SKM-1 treated with dmso at 0.1 percent for 144 hours (cell line): Measurements from ENCODE around the gene CHRM5.

Source experiments
- DNase-seq: peaks from one replicate; lab custom pipeline; 2025; ENCODE audit not compliant: unreplicated experiment; lab: John Stamatoyannopoulos, UW

CHRM5 gene, protein sequence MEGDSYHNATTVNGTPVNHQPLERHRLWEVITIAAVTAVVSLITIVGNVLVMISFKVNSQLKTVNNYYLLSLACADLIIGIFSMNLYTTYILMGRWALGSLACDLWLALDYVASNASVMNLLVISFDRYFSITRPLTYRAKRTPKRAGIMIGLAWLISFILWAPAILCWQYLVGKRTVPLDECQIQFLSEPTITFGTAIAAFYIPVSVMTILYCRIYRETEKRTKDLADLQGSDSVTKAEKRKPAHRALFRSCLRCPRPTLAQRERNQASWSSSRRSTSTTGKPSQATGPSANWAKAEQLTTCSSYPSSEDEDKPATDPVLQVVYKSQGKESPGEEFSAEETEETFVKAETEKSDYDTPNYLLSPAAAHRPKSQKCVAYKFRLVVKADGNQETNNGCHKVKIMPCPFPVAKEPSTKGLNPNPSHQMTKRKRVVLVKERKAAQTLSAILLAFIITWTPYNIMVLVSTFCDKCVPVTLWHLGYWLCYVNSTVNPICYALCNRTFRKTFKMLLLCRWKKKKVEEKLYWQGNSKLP

DNA sequence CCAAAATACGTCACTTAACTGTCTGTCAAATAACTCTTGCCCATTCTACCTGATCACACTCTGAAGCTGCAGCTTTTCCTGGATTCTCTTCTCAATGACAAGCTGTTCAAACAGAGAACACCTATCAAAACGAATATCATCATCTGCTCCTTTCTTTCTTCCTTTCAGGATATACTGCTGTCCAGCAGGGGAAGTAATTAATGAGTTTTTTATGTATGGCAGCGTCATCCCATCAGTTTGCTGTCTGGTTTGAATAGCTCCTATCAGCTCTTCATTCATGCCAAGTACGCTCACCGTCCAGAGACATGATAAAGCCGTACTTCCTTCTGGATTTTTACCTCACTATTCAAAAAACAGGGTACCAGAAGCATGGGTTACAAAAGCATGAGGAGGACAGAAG lies at the start of gene CHRM5:
Gene CHRM5 (plus strand): TSS at position 274 of the 400 bp plus-strand sequence. CDS start 94,221 bp downstream, outside the sequence.
- DNase-seq, result no peak

DNA sequence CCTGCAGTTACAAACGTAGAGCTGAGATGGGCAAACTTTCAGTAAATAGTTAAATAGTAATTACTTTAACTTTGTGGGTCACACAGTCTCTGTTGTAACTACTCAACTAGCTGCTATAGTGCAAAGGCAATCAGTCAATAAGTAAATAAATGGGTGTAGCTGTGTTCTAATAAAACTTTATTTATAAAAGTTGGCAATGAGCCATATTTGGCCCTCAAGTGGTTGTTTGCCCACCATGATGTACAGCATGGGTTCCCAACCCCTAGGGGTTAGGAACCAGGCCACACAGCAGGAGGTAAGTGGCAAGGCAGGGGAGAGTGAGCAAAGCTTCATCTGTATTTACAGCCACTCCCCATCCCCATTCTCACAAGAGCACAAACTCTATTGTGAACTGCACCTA lies 44.9 kb upstream of the CHRM5 start:
- DNase-seq, result no peak

DNA sequence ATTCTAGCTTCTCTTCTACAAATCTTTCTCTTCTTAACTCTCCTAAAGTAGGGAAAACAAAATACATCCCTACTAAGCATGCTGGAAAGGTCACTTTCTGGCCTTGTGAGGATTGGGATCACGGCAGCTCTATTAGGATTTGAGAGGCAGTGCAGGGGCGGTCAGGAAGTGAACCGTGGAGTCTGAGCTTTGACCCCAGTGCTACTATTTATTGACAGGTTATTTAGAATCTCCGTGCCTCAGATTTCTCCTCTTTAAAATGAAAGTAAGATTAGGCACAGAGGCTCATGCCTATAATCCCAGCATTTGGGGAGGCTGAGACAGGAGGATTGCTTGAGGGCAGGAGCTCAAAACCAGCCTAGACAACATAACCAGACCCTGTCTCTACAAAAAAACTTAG lies 42.0 kb upstream of the CHRM5 start:
- no peak for DNase-seq

DNA sequence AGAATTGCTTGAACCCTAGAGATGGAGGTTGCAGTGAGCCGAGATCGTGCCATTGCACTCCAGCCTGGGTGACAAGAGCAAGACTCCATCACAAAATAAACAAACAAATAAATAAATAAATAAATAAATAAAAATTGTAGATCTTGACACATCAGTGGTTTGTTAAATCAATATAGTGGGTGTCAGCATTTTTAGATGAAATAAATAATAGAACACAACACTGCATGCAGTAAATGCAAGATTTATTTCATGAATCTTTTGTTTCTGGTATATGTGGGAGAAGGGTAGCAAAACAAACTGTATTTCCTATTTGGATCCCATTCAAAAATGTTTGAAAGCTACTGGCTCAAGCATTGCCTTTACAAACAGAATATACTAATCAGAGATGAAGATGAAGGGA lies 35.6 kb upstream of the CHRM5 start:
- no peak for DNase-seq

DNA sequence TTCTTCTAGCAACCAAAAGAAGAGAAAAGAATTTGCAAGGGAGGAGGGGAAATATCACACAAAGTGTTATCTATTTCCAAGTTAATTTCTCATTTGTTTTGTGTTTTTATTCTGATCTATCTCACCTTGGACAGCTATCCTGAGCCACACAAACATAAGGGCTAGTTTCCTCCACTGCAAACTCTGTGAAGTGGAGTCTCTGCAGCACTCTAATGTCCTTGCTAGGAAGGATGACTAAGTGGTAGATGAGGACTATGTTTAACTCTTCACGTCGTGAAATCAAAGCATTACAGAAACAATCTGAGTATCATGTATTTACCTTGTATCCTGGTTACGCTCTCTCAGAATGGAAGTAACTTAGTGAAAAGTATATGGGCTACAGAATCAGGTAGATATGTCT lies 33.9 kb upstream of the CHRM5 start:
- no peak for DNase-seq

DNA sequence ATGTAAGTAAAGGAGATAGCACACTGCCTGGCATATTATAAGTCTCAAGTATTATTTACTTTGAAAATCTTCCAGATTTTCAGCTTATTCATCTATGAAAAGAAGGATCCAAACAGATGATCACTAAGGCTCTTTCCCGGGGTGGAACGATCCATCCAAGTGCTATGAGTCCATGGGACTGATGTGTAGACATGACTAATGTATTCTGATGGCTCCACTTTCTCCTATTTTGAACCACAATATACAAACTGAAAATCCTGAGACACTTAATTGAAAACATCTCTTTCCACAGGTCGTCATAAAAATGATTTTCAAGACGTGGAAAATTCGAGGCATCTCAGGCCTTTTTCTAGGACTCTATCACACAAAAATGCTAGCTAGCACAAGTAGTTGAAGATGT lies 33.4 kb upstream of the CHRM5 start:
- no peak for DNase-seq

DNA sequence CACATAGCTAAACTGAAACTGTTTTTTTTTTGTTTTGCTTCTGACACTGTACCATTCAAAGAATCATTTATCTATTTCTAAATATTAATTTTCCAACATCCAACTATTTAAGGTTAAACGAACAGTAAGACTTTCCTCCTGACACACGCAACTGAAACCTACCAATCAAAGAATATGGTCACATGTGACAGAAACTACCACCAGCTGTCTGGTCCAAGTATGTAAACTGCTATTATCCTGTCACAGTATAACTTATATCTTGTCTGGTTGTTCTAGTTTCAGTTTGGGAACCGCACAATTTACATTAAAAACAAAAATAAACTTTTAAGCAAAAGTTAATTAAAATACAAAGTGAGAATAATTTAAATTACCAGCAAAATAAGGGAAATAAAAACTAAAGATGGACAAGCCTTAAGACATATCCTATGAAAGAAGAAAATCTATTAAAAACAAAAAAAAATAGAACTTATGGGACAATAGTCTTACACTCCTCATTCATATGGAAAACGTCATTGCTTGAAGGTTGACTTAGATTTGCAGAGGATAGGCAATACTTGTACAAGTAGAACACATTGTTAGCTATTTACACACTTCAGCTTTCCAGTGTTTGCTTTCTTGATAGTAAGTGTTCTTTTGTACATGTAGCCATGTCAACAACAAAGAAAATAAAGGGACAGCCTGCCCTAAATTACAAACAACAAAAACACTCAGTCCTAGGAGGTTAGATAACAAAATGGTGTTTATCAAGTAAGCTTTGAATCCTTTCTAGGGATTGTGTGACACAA lies 26.8 kb upstream of the CHRM5 start:
- DNase-seq, result no peak

DNA sequence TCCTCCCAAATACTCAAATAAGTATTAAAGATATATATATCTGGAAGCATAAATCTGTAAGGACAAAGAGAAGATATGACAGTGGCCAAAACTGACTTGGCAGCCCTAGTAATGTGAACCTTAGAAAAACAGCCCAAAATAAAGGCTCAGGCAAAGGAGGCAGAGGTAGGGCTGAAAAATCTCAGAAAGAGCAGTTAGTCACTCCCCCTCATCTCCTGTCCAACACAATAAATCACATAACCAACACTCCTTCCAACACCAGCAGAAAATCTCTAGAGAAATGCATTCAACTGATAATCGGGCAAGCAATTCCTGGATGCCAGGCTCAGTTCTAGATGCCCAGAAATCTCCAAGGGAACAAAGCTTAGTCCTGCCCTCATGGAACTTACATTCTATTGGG lies 22.1 kb upstream of the CHRM5 start:
- no peak for DNase-seq

DNA sequence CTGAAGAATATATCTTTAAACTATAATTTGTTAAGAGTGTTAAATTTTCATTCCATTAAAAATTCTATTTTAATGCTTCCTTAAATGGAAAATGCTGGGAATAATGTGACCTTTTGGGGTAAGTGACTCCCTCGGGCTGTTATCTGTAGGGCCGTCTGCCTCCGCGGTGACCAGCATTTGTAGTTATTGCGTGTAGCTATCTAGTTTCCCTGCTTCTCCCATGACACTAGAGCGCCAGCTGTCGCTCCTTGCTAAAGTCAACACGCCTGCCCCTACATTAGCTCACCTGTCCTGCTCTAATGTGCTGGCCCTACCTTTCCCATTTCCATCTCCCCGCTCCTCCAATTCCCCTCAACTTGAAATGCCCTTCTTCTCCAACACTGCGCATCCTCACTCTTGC lies 12.4 kb upstream of the CHRM5 start:
- DNase-seq, result no peak

DNA sequence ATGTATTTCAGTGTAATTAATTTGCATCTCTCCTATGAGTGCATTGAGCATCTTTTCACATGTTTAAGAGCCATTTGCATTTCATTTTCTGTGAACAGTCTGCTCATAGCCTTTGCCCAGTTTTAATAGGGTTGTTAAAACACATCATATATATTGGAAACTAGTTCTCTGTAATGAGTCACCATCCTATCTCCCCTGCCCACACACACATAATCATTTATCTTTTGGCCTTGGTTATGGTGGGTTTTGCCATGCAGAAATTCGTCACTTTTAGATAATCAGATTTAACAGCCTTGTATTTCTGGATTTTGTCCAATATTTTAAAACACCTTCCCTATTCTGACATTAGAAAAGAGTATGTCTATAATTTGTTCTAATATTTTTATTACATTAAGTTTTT lies 11.9 kb upstream of the CHRM5 start:
- no peak for DNase-seq

DNA sequence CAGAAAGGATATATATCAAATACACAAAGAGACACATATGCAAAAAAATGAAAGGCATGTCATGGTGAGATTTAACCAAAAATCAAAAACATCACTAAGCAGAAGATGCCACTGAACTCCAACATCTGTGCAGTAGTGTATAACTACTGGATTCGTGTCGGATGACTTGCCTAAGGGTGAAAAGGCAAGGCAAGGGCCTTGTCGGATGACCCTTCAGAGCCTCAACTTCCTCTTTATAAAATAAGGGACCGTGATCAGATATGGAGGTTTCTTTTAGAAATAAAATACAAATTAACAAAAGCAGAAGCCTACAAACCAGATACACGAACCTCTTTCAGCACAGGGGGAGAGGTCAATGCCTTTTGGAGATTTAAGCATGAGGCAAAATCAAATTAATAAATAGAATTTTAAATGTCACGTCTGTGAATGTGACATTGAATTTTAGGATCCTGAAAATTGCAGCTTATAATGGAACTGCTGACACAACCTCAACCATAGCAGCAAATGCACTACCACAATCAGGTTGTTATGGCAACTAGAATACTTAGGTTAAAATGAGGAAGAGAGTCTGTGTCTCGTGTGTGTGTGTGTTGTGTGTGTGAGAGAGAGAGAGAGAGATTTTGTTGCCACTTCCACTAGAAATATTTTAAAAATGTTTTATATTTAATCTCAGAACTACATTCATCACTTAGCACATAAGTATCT lies 8.3 kb upstream of the CHRM5 start:
- peak; percentile 64 for DNase-seq

DNA sequence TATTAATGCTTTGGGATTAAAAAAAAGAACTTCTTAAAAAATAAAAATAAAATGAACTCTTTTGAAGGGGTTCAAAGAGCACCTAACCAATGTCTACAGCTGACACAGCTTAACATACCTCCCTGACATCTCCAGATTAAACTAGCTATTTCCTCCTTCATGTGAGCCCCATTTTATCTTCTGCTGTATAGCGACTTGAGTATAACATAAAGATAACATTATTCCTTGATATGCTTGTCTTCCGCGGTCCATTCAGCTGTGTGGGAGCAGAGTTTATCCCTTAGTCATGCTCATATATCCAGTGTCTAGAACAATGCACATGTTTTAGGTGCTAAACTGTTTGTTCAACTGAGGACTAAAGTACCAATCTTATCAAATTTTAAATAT lies 7.8 kb upstream of the CHRM5 start:
- no peak for DNase-seq

DNA sequence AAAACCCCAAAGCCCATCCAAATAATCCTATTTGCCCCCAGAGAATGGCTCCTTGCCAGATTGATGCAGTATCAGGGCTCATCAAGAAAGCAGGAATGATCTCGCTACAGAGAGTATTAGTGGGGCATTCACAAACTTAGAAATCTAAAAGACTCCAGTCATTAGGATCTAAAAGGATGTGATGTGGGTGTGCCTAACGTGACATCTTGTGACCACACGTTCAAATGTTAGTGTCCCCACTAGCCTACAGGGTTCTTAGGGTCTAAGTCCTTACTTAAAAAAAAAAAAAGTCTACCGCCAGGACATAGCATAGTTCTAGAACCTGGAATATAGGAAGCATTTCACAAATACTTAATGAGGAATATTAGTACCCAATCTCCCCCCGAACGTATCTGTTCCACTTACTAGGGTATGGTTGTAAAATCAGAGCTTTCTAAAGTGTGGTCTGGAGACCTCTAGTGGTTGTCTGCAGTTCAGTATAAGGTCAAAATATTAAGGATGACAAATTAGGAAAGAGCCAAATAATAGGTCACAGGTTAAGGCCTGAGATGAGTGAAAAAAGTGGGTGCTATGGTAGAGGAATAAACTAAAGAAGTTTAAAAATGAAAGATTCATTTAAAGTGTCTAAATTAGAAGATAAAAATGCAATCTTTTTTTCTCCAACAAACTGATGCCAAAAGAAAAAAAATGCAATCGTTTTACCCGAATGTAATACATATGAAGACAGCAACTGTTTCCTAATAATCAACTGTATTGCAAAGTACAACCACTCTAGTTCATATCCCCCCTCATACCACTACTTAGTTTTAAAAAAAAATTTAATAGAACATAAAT lies 4.2 kb upstream of the CHRM5 start:
- DNase-seq, result peak; percentile 43

DNA sequence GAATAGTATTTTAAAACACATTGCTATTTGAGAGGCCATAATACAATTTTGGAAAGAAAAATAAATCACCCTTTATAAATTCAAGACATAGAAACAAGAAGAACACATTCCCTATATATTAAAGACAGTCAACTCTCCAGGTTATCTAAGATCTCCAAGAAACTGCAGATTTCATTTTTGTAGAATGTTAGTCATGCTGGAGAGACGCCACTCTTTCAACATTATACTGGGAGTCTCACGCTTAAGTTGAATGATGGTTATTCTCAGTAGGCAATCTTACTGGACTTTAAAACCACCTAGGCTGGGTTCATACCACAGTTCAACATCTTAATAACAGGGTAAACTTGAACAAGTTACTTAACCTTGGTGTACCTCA lies 3.6 kb upstream of the CHRM5 start:
- DNase-seq, result no peak

DNA sequence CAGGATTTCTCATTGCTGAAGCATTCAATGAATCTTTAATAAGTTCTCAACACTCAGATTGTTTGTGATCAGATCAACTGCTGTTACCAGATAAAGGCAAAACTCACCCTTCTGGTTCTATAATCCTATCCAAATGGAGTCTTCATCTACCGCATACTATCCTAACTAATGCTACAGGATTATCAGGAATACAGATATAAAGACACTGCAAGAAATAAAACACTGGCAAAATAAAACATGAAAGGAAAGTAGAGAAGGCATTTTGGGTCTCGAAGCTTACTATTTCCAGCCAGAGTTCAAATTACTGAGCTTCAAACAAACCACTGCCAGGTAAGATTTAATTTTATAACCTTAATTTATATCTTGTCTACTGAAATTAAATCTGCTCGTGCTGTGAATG lies 524 bp downstream of the CHRM5 start:
- DNase-seq, result no peak

DNA sequence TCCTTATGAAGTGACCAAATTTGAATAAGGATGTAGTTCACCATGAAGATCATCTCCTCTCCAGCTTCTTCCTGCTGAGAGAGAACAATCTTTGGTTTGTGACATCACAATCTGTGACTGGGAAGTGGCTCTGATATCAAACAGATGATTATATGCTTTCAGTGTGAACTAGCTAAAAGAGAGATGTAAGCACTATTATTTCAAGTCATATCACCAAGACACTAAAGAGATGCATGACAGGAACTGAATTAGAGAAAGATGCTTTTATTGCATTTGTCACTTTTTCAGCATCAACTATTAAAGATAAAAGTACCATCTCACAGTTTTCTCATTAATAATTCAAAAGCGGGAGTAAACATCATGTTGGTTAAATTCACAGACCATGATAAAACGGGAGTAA lies 3.5 kb downstream of the CHRM5 start:
- DNase-seq, result no peak

DNA sequence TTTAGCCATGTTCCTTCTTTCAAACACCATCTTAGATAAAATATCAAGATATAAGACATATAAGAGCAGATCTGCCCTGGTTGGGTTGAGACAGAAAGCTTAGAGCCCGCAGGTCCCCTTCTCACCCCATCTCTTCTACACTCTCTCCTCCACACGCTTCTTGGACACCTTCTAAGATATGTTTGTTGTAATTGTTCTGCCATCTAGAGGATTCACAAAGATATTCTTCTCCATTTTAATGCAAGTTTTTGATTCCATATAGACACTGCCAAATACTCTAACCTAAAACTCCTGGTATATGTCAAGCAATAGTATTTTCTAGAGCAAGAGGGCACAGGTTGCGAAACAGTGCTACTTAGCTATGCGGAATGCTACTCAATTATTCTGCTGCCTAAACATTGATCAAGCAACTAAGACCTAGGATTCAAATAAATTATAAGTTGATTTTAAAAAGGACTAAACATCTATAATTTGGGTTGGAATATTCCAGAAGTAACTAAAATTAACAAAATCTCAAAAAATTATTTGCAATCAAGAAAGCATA lies 6.8 kb downstream of the CHRM5 start:
- DNase-seq, result no peak

DNA sequence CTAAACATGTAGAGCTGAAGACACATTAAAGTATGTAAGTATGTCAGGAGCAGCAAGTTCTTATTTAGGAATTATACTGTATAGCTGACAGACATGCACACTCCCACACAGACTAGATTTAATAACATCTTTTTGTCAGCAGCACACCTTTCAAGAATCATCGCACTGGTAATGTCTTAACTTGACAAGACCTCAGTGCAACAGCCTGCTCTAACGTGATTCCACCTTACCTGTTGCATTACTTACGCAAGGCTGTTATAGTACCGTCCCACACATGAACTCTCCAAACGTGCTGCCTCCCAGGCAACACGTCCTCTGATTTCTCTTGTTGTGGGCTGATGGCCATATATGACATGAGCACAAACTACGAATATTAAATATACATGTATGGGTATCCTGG lies 11.9 kb downstream of the CHRM5 start:
- DNase-seq, result no peak

DNA sequence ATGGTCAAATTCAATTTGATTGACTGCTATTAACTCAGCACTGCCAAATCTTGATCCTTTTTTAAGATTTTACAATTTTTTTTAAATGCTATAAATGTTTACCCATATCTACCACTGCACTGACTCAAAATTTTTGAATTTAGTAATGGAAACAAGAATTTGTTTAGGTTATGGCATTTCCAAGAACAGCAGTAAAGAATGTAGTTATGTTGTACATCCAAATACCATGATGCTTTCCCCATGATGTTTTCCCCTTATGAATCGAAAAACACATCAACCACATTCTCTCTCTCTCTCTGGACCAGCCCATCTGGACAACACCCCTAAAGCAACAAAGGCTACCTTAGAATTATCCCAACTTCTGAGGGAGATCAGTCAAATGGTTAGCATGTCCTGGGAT lies 14.2 kb downstream of the CHRM5 start:
- no peak for DNase-seq

DNA sequence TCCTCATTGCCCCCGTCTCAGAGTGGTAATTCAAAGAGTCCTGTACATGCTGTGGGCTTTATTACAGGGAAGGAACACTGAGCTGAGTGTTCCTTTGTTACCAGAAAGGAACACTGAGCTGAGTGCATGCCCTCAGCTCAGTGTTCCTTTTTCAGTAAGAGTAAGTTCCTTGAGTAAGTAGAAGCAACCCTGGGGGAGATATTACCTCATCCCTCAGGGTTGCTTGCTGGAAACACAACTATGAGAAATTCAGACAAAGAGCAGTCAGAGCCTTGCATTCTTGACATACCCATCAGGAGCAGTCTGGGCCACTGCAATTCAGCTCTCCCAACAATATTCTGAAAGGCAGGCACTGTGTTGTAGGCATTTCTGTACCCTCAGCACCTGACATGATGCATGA lies 17.0 kb downstream of the CHRM5 start:
- DNase-seq, result no peak

DNA sequence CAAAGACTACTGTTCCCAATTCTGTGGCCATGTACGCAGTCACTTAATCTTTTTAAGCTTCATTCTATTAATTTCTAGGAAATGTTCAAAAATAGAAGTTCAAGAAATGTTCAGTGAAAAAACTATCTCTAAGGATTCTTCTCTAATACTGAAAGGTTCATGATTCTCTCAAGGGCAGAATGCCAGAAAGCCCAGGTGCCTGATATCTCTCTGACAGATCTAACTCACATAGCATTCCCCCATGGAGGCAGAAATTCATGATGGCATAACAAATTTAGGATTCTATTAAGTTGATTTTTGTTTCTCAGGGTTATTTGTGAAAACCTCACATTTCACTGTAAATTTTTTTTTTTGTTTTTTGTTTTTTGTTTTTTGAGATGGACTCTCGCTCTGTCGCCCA lies 17.5 kb downstream of the CHRM5 start:
- DNase-seq, result no peak
